Right lobe of liver (tissue), 4 donors: ENCODE data around the gene MS4A15.

Experiments
- CTCF ChIP-seq, 4 donors: fragments of 200-600 bp in 3 of 4; fragments of 450-650 bp in 1 of 4; IDR thresholded peaks; one replicate each; pipeline versions ENCODE4 v1.5.1 to v1.8.0; 2016 to 2022; ENCODE audit warnings: antibody characterized with exemption in 4 of 4, mild to moderate bottlenecking in 2 of 4
- POLR2A ChIP-seq: fragments of 450-650 bp; IDR thresholded peaks from one replicate; pipeline ENCODE4 v1.6.1; 2017; ENCODE audit warnings: antibody characterized with exemption, mild to moderate bottlenecking
- donor health status: DM: no; HTN: no; CAD: no.
- donor health status: DM: no; HTN: no; CAD: no.
- donor health status: DM: no; HTN: yes; CAD: no.

GRCh38 chr11:60792521-60792920, 35.9 kb downstream of the MS4A15 start:
- TF ChIP-seq POLR2A (no peak), CTCF (IDR thresholded peaks at IDR 0.05) (no peak)
